GM18519 (cell line): ENCODE data around the gene SGPP2.

ENCODE experiments used
- ATAC-seq: cut with Tn5 transposase; IDR thresholded peaks from one replicate; pipeline ENCODE4 v1.9.1; 2021; ENCODE audit warnings: mild to moderate bottlenecking, moderate library complexity; ENCODE audit not compliant: unreplicated experiment, low FRiP score

The SGPP2 gene

DNA sequence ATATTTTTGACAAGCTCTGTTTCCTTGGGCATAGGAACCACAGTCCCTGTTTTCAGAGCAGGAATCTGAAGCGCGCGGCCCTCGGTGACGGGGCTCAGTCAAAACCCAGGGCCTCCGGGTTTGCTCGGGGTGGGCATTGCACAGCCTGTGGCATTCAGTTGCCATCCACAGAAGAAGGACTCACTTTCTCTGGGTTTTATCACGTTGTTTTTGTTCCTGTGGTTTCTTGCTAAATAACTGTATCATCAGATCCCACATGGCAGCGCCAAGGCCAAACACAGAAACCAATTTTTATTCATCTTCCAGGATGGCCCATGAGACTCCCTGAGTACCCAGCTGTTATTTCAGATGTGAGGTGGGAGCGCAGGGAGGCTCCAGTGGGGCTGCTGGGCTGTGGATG lies 35.6 kb downstream of the SGPP2 start:
- no peak for ATAC-seq

DNA sequence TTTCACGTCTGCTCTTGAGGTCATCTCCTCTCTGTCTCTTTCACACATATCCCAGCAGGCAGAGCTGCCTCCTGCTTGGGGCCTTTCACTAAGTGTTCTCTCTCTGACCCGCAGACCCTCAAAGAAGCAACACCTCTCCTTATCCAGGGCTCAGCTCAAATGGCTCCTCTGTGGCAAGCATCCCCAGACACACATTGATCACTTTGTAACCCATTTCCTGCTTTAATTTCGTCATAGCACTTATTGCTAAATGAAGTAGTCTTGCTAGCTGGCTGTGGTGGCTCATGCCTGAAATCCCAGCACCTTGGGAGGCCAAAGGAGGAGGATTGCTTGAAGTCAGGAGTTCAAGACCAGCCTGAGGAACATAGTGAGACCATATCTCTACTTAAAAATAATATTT lies 41.4 kb downstream of the SGPP2 start:
- no peak for ATAC-seq

DNA sequence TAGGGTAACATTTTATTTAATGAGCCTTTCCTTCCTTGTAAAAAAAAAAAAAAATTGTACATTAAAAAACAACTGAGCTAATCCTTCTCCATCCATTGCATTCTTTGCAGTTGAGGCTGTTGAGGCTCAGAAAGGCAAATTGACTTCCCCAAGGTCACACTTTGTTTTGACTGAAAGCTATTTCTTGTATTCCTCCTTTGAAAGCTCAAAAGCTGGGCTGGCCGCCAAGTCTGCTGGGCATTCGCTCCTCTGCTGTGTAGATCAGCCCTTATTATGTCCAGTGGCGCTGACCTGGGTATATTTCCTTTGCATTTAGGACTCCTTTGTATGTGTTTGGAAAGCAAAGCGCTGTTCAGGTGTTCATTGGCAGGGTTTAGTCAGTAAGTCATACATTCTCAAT lies 44.0 kb downstream of the SGPP2 start:
- ATAC-seq: no peak

DNA sequence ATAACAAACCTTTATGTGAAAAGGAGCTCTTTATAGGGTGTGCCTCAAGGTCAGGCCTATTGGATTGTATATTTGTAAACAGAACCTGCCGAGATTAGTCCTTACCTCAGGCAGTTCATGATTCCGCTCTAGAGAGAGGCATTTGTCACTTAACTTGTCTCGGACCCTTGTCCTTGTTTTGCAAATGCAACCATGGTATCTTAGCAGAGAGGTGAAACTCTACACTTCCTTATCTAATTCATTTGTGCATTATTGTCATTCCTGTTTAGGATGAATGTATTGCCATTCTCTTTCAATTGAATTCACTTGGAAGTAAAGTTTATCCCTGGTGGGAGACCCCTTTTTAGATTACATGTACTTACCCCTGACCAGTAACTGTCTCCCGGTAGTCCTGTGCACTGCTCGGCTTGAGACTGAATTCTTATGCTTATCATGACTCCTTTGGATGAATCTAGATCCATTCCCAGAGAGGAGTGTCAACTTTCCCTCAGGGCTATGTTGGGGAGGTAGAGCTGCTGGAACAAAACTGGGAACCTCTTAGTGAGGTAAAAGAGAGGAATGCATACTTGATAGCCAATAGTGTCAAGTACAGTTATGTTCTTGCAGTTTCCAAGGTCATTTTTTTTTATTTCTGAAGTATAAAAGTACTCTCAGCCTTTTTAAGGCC lies 46.6 kb downstream of the SGPP2 start:
- no peak for ATAC-seq

DNA sequence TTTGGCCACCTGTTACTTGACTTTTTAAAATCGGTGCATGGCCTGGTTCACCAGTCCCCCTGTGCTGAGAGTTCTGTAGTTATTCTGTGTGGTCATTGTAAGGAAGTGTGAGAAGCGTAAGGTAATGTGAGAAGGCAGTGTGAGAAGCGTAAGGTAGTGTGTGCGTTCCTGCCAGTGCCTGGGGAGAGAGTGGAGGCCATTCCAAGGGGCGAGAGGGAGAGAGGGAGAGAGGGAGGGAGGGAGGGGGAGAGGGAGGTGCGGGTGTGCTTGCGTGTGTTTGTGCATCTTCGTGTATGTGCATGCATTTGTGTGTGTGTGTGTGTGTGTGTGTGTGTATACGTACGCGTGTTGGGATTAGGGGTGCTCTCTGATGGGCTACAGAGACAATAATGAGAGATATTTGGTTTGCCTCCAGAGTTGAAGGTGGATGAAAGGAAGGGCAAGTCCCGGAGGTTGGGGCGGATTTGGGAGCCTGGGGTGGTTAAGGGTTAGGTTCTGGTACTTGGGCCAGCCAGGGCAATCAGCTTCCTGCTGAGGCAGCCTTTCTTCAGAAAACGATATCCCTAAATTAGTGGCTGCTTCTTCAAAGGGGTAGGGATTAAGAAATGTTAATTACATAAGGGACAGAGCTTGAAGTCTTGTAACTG lies 53.7 kb downstream of the SGPP2 start:
- no peak for ATAC-seq

GRCh38 chr2:222479859-222480258 lies 55.5 kb downstream of the SGPP2 start:
- ATAC-seq: no peak

GRCh38 chr2:222480497-222480896 lies 56.2 kb downstream of the SGPP2 start:
- ATAC-seq: no peak

- no peak for ATAC-seq
Measured at GRCh38 chr2:222481941-222482340, 57.6 kb downstream of the SGPP2 start.

- no peak for ATAC-seq
Measured at GRCh38 chr2:222483513-222484039, 59.2 kb downstream of the SGPP2 start.

DNA sequence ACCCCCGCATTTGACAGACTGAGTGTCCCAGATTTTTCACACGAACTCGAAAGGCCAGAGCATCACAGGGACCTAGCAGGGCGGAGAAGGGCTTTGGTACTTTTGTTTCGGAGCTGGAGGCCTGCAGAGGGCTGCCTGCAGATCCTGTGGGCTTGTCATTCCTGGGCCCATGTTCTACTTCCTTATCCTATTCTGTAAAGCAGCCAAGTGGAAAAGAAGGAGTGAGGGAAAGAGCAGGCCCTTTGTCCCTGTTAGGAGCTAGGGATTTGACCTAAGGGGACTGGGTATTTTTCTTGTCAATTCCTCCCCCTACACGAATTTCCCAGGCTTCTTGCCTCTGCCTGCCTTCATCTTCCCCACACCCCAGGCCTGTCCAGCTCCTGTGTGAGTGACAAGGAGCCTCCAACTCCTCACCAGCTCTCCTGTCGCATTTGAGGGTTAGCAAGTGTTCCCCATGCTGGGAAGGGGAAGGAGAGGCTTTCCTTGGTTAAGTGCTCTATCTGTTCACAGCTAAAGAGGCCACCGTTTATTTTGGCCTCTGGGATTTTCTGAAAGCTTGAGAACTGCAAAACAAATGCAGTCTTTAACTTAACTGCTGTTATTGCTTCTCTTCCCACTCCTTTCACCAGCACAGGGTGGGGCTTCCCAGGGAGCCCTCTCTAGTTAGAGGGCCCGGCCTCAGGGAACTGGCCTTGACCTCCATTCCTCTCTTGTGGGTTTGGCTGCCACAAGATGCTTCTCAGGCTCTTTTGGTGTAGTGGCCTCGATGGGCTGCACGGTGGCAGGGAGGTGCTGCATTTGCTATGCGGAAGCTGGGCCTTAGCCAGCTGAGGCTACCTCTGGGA lies 61.2 kb downstream of the SGPP2 start:
- ATAC-seq: no peak

DNA sequence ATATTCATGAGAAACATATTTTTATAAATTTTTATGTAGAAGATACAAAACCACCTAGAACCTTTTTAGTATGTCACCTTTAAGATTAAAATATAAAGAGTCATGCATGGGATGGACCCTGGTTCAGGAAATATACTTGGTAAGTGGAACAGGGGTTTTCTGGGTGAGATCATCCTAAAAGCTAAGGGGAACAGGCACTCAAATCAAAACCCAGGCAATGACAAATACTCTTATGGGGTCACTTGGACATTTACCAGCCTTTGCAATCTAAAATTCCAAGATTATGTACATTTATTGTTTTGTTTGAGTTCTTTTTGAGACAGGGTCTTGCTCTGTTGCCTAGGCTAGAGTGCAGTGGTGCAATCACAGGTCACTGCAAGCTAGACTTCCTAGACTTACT lies 65.8 kb downstream of the SGPP2 start:
- no peak for ATAC-seq

DNA sequence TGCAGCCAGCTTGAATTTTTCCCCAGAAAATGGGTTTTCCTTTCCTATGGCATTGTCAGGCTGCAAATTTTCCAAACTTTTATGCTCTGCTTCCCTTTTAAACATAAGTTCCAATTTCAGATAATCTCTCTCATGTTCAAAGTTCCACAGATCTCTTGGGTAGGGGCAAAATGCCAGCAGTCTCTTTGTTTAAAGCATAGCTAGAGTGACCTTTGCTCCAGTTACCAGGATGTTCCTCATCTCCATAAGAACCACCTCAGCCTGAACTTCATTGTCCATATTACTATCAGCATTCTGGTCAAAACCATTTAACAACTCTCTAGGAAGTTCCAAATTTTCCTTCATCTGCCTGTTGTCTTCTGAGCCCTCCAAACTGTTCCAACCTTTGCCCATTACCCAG lies 68.3 kb downstream of the SGPP2 start:
- no peak for ATAC-seq

DNA sequence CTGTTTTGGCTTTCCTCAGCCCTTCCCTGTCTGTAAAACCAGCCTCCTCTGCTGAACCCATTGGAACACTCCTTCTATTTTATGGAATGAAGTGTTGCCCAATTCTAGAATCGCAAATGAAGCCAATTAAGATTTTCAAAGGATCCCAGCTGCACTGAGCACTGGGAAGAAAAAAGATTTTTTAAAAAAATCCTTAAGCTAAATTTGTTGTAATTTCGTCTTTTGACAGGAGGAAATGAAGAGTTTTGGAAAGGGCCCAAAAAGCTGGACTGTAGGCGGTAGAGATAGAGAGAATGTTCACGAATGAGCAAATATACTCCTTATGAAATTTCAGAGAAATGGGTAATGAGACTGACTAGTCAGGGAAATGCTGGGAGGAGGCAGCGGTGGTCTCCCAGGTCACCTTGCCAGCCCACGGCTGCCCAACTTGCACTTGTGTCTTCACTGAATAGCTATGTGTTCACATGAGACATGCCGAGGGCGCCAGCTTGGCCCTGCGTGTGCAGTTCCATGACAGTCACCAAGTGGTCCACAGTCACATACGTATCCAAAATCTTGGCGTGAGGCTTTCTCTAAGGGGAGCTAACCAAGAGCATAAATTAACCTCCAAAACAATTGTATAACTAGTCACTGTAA lies 69.9 kb downstream of the SGPP2 start:
- ATAC-seq: no peak

DNA sequence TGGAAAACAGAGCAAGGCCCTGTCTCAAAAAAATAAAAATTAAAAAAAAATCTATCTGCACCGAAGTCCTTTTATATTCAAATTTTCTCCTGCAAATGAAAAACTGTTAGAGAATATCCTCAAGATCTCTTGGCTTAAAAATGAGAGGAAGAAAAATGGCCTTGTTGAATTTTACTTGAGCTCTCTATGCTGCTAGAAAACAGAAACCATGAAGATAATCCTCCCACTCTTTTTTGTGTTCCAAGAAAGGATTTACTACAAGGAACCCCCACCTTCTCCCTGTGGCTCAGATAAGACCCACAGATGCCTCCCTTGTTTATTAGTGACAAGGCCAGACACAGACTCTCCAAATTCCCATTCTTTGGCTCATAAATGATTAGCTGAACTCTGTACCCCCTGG lies 71.0 kb downstream of the SGPP2 start:
- ATAC-seq: no peak

DNA sequence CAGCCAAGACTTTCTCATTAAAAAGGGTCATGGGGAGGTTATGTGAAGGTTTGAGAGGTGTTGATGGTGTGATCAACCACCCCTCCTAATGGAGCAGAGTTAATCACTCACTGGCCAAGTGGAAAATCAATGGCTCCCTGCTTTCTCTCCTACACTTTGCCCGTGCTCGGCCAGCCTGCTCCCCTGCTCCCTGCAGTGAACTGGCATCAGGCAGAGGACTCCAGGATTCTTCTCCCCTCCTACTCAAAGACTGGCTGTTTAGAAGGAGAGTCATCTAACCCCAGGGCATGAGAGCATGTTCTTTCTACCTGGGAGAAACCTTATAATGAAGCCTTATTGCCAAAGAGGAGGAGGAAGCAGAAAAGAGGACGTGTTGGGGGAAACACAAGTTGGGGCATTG lies 74.9 kb downstream of the SGPP2 start:
- ATAC-seq: no peak

GRCh38 chr2:222504191-222504590 lies 79.8 kb downstream of the SGPP2 start:
- ATAC-seq: no peak

- ATAC-seq: peak; percentile 98
Measured at GRCh38 chr2:222504719-222505118, 80.4 kb downstream of the SGPP2 start.

DNA sequence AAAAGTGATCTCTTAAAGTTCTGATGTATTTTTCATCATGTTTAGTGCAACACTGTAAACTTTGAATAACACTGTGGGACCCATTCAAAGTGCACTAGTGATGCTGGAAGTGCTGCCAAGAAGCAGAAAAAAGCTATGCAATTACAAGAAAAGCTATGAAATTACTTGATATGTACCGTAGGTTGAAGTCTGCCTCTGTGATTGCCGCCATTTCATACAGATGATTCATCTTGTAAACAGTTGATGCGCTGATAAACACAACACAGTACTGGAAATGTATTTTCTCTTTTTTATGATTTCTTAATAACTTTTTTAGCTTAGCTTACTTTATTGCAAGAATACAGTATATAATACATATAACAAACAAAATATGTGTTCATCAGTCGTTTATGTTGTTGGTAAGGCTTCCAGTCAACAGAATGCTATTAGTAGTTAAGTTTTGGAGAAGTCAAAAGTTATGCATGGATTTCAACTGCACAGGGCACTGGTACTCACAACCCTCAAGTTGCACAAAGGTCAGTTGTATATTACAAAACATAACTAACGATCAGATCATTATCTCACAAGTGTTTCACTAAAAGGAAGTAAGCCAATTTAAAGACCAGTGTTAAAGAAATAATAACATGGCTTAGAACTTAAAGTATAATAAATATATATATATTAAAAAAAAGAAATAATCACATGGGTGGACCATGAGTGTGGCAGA lies 82.0 kb downstream of the SGPP2 start:
- ATAC-seq: no peak

GRCh38 chr2:222514901-222515300 lies 90.6 kb downstream of the SGPP2 start:
- no peak for ATAC-seq
